ENCODE results near the gene YOD1. TPM values are rescaled to one million over a fixed set of nuclear protein-coding genes. Genes with fewer than 3 reads are reported as not detected.

YOD1 gene
- total RNA-seq, 1 experiment from 2014 or later: 19.2 TPM

Other genes with a start within 250 kb of the YOD1 start
- not detected in 2 replicates for gene IL20, start 185.6 kb downstream of the YOD1 start, total RNA-seq (2022)
- 0.58 and 1.1 TPM in 2 replicates for gene IL24, start 153.8 kb downstream of the YOD1 start, total RNA-seq (2022)
- gene FCMR, start 129.3 kb downstream of the YOD1 start, total RNA-seq (2022): 10.1 and 18.0 TPM in 2 replicates
- gene PIGR, start 104.7 kb downstream of the YOD1 start, total RNA-seq (2022): not detected in 2 replicates
- gene FCAMR, start 80.7 kb downstream of the YOD1 start, total RNA-seq (2022): not detected in 2 replicates
- gene C1orf116, start 18.5 kb downstream of the YOD1 start, total RNA-seq (2022): 35.4 and 35.5 TPM in 2 replicates
- gene PFKFB2, start 2.1 kb upstream of the YOD1 start, total RNA-seq (2022): 21.1 and 22.0 TPM in 2 replicates
- gene C4BPB, start 37.7 kb upstream of the YOD1 start, total RNA-seq (2022): not detected in 2 replicates
- not detected in 2 replicates for gene C4BPA, start 53.0 kb upstream of the YOD1 start, total RNA-seq (2022)

Data from MCF 10A (cell line).